CD4-positive, alpha-beta T cell treated with Interferon alpha-2 for 1 hour (primary cell): Measurements from ENCODE around the gene AUNIP.

Experiments
- DNase-seq, 2 donors: peaks; one replicate each; pipeline ENCODE4 v3.0.0-alpha.2; 2020 to 2022

AUNIP gene

GRCh38 chr1:25888426-25888987 lies 29.2 kb upstream of the AUNIP start:
- no peak for DNase-seq

DNA sequence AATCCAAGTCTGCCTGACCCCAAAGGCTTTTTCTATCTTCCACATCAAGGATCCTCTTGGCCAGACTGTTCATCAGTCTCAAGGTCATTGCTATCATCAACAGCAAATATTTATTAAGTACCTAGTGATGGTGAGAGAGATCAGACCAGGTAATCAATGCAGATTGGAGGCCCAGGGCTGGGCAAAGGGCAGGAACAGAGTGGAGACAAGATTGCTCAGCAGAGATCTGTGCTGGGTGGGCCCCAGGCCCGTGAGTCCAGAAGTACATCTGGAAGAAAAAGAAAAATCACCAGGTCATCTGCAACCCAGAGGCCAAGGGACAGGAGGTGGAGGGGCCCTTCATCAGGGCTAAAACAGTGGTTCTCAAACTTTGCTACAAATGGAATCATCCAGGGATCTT lies 26.3 kb upstream of the AUNIP start:
- no peak for DNase-seq

GRCh38 chr1:25881266-25881665 lies 22.0 kb upstream of the AUNIP start:
- no peak for DNase-seq

- DNase-seq, result no peak
Observed at GRCh38 chr1:25880518-25880917, 21.3 kb upstream of the AUNIP start.

GRCh38 chr1:25879675-25880074 lies 20.4 kb upstream of the AUNIP start:
- DNase-seq, result no peak

DNA sequence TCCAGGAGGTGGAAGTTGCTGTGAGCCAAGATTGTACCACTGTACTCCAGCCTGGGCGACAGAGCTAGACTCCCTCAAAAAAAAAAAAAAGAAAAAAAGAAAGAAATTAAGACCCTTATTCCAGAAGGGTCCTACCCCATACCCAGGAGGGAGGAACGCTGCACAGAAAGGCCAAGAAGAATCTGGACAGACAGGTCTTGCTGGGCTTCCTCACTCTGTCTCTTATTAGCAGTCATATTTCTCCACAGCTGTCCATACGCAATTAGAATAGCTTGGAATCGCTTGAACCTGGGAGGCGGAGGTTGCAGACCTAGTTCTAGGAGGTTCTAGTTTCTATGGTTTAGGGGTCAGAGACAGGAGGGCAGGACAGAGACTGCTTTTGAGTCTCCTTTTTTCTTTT lies 19.4 kb upstream of the AUNIP start:
- no peak for DNase-seq

DNA sequence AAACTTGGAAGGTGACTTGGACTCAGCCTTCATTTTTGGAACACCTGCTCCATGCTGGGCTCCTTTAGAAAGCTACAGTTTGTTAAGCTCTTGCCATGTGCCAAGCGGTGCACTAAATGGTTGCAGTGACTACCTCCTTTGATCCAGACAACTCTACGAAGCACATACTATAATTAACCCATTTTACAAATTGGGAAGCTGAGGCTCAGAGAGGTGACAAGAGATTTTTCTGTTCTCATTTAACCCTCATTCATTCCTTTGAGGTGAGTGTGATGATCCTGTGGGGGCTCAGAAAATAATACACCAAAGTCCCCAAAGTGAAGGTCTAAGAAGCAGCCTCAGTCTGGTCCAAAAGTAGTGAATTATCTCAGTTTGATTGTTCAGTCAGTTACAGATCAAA lies 17.9 kb upstream of the AUNIP start:
- no peak for DNase-seq

DNA sequence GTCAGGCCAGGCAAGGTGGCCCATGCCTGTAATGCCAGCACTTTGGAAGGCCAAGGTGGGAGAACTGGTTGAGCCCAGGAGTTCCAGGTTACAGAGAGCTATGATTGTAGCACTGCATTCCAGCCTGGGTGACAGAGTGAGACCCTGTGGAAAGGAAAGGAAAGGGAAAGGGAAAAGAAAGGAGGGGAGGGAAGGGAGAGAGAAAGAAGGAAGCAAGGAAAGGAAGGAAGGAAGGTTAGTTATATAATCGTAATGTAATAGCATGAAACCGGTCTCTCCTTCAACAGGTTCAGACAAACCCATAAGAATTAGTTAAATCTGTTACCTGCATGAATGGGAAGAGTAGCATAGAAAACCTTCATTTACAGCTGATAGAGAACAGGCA lies 17.4 kb upstream of the AUNIP start:
- no peak for DNase-seq

DNA sequence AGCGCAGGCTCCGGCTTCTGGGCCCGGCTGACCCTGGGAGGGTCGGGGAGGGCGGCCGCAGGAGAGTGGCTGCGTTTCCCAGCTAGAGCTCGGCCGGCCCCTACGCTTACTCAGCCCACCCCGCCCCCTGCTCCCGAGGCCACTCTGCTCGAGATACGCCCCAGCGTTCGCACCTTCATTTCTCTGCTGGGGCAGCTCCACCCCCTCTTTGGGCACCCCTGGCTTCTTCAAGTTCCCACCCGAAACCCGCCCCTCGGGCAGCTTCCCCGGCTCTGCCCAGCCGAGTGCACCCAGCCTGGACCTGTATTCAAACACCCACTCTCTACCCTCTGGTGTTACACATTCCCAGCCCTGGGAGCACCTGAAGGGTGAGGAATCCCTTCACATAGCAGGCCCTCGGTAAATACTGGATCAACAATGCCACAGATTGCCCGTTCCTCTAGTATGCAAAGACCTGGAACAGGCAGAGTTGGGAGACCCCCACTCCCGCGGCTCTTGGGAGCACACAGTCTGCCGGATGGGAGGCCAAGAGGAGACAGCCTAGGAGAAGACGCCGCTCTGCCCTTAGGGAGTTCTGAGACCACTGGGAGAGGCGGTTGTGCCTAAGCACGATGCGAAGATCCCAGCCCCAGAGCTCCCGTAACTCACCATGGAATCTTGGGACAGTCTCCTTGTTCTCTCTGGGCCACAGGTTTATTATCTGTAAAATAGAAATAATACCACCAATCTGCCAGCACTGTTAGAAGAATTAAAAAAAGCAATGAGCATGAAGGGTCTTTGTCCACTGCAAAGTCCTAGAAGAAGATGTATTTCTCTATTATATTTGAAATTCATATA lies 16.8 kb upstream of the AUNIP start:
- DNase-seq, result no peak

- DNase-seq, result peak; percentile 45 to 69
Observed at GRCh38 chr1:25875154-25875855, 16.0 kb upstream of the AUNIP start, which contains the start of gene PAQR7. Gene PAQR7 (minus strand): TSS chr1:25875708. CDS start chr1:25863839, 11,869 bp downstream.

GRCh38 chr1:25874635-25875153 lies 15.4 kb upstream of the AUNIP start:
- DNase-seq, result no peak

- no peak for DNase-seq
Observed at GRCh38 chr1:25874209-25874608, 15.0 kb upstream of the AUNIP start.

GRCh38 chr1:25873120-25873519 lies 13.9 kb upstream of the AUNIP start:
- no peak for DNase-seq

DNA sequence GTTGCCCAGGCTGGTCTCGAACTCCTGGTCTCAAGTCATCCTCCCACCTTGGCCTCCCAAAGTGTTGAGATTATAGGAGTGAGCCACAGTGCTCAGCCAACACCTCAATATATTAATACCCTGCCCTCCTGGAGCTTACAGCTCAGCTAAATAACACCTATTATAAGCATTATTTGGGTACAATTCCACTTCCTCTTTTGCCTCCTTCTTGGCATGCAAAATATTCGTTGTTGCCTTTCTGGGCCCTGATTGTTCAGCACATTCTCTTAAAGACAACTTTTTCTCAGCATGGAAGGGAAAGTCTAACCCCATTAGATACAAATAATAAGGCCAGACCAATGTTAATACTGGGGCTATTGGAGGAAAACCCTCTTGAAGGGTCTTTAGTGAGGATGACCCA lies 13.5 kb upstream of the AUNIP start:
- no peak for DNase-seq

- DNase-seq, result no peak
Observed at GRCh38 chr1:25871704-25872494, 12.6 kb upstream of the AUNIP start.

GRCh38 chr1:25871086-25871703 lies 11.9 kb upstream of the AUNIP start:
- DNase-seq, result no peak

DNA sequence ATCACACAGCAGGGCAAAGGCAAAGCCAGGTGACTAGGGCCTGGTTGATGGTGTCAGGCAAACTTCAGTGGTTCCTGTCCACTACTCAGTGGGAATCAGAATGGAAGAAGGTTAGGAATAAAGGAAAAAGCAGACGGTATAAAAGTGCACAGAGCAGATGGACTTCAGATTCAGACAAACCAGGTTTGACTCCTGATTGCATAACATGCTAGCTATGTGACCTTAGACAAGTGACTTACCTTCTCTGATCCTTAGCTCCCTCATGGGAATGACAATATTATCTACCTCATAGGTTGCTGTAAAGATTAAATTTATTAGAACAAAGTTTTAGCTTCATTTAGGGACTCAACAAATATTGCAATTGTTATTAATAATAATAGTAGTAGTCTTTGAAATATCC lies 11.4 kb upstream of the AUNIP start:
- DNase-seq, result no peak

DNA sequence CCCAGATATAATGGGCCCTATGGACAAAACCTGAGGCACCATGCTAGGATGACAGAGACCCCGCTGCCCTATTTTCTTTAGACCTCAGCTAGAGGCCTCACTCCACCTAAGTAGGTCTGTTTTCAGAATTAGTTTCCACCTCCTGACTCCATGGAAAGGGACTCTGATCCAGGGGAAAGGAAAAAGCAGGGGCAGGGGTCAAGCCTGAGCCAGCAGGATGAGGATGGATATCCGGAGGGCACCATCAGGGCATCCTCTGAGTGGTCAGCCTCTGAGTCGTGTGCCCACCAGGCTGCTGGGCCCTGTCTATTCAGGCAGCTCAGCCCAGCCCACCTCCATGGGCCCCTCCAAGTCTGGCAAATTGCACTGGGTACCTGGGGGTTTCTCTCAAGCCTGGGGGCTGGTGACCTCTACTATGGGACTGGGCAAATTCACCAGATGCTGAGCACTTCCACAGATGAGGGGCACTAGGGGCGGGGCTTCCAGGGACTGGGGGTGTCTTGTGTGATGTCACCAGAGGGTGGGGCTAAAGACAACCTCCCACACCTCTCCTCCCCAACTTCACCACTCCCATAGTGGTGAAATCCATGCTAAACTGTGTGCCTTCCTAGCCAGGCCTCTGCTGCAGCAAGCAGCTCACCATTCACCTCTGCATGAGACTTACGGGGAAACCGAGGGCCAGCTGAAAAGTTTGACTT lies 10.8 kb upstream of the AUNIP start:
- DNase-seq, result no peak

DNA sequence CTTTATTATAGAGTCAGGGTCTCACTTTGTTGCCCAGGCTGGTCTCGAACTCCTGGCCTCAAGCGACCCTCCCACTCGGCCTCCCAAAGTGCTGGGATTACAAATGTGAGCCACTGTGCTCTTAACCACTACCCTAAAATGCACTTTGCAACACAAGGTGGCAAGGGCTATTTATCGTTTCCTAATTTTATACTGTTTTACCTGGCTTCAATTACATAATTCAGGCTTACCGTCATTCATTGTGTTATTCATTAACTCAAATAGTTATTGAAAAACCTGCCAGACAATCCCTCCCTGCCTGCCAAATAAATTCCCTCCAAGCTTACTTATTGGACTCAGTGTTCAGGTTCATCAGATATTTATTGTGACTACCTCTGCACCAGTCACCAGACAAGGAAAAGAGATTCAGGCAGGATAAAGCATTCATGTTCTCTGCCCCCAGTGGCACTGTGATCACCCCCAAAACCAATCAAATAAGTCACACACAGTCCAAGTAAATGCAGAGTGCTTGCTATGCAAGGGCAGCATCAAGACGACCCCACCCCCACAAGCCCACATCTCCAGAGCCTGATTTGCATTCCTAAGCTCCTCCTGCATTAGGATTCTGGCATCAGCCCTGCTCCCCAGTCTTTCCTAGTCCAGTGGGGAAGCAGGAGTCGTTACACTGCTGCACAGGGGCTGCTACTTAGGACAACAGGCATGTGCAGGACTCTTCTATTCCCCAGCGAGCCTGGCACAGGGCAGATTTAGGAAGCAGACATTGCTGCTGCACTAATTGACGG lies 8.1 kb upstream of the AUNIP start:
- DNase-seq, result no peak

DNA sequence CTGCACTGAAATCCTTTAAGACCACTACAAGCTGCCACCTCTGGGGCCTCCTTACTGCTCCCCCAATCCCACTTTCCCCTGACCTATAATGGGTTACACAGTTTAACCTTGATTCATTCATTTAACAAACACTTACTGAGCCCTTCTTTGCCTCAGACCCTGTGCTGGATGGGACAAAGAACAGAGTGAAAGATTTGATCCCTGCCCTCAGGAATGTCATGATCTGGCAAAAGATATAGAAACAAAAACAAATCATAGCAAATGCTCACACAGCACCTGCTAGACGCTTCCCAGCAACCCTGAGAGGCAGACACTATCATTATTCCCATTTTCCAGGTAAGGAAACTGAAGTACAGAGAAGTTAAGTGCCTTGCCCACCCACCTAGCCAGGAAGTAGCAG lies 7.0 kb upstream of the AUNIP start:
- DNase-seq, result no peak

- no peak for DNase-seq
Observed at GRCh38 chr1:25864434-25864833, 5.2 kb upstream of the AUNIP start.
